Gastrocnemius medialis (tissue), 4 donors: ENCODE results near the gene LRTM1. TPM values are rescaled to one million over a fixed set of nuclear protein-coding genes. Genes with fewer than 3 reads are reported as not detected.

Source experiments
- ATAC-seq, 2 donors: fragments of 150-250 bp; one replicate each; pipeline ENCODE4 v1.9.1; 2016
- DNase-seq, 2 donors: peaks; one replicate each; pipeline ENCODE4 v3.0.0-alpha.2; 2019
- H3K27ac ChIP-seq, 4 donors: fragments of 200-600 bp; sonication (generic); 1 replicate in 1 of 4; 2 replicates in 3 of 4; pipeline ENCODE4 v1.5.1; 2016 to 2018; ENCODE audit warnings: mild to moderate bottlenecking in 2 of 4, moderate library complexity in 1 of 4
- H3K27me3 ChIP-seq, 3 donors: fragments of 200-600 bp; sonication (generic) in 2 of 3; 1 replicate in 1 of 3; 2 replicates in 2 of 3; pipeline versions ENCODE4 v1.5.1 to v1.6.0; 2016 to 2019; ENCODE audit warnings: mild to moderate bottlenecking in 1 of 3, moderate library complexity in 1 of 3
- H3K36me3 ChIP-seq, 2 donors: fragments of 200-600 bp; sonication (generic) in 1 of 2; one replicate each; pipeline ENCODE4 v1.5.1; 2017 to 2018
- H3K4me1 ChIP-seq, 2 donors: fragments of 200-600 bp; sonication (generic) in 1 of 2; one replicate each; pipeline ENCODE4 v1.5.1; 2016 to 2017; ENCODE audit warnings: mild to moderate bottlenecking in 2 of 2
- H3K4me3 ChIP-seq, 4 donors: fragments of 200-600 bp; sonication (generic) in 3 of 4; 1 replicate in 1 of 4; 2 replicates in 3 of 4; pipeline ENCODE4 v1.5.1; 2016 to 2019; ENCODE audit warnings: mild to moderate bottlenecking in 2 of 4
- H3K9me3 ChIP-seq, 3 donors: fragments of 200-600 bp; sonication (generic) in 2 of 3; 1 replicate in 1 of 3; 2 replicates in 2 of 3; pipeline ENCODE4 v1.5.1; 2016 to 2019
- CTCF ChIP-seq, 5 experiments: fragments of 450-650 bp in 3 of 5; fragments of 200-600 bp in 2 of 5; sonication (generic) in 2 of 5; IDR thresholded peaks in 4 of 5; conservative IDR thresholded peaks in 1 of 5; 1 replicate in 4 of 5; 2 replicates in 1 of 5; pipeline ENCODE4 v1.5.1; 2016 to 2019; ENCODE audit warnings: antibody characterized with exemption in 5 of 5, mild to moderate bottlenecking in 3 of 5, moderate library complexity in 3 of 5
- POLR2A ChIP-seq, 2 donors: fragments of 450-650 bp; IDR thresholded peaks; one replicate each; pipeline ENCODE4 v1.6.1; 2017; ENCODE audit warnings: antibody characterized with exemption in 2 of 2, mild to moderate bottlenecking in 2 of 2, moderate library complexity in 2 of 2
- in situ Hi-C, 4 donors: fragments of 200-750 bp; cut with MboI; loops; one replicate each; pipeline versions ENCODE4 v1.15.0 to v1.8.0; 2017; ENCODE audit warnings: low sequenced_read_pairs in 4 of 4
- intact Hi-C: fragments of 100-400 bp; cut with DNase I; formaldehyde crosslinking; loops from one replicate; pipeline ENCODE4 v1.15.1; 2023; ENCODE audit warnings: low total_unique reads
- total RNA-seq, 4 donors: library from RNA; depleted of rRNA; stranded (reverse); fragments of >200 nt; gene quantifications; one replicate each; pipeline versions ENCODE4 v1.1.0 to v1.2.3, GENCODE V29; 2016

Gene LRTM1
- total RNA-seq, 4 donors from 2014 or later = not detected

GRCh38 chr3:54968546-54969172 is 40.8 kb upstream of the LRTM1 start:
- Histone ChIP-seq H3K4me1 (no peaks in the 10 kb centered on the region), H3K9me3 (no peaks in the 10 kb centered on the region), H3K4me3 (no peak overlapping the region), H3K27ac (no peak overlapping the region), H3K27me3 (no peaks in the 10 kb centered on the region), H3K36me3 (no peaks in the 10 kb centered on the region)
- ATAC-seq = no peak
- TF ChIP-seq POLR2A (IDR thresholded peaks at IDR 0.05) = no peak
- no peak for TF ChIP-seq CTCF (IDR thresholded peaks at IDR 0.05 in 4 of 5, conservative IDR thresholded peaks at IDR 0.05 in 1 of 5)
- intact Hi-C loops (no loop called here), in situ Hi-C loops (loop anchor here in 1 of 4 donors (25.0 kb wide), 1 partner anchor 106 kb away; no protein-coding TSS in a partner anchor)
- DNase-seq = no peak

- DNase-seq (no peak), ATAC-seq (no peak)
- Histone ChIP-seq H3K4me1 (no peaks in the 10 kb centered on the region), H3K27me3 (no peaks in the 10 kb centered on the region), H3K36me3 (no peaks in the 10 kb centered on the region), H3K9me3 (no peaks in the 10 kb centered on the region), H3K27ac (no peak overlapping the region), H3K4me3 (no peak overlapping the region)
- intact Hi-C loops = no loop called here
- TF ChIP-seq POLR2A (IDR thresholded peaks at IDR 0.05) = no peak
- no peak for TF ChIP-seq CTCF (IDR thresholded peaks at IDR 0.05 in 4 of 5, conservative IDR thresholded peaks at IDR 0.05 in 1 of 5)
- in situ Hi-C loops = loop anchor here in 1 of 4 donors (25.0 kb wide), 1 partner anchor 105 kb away; no protein-coding TSS in a partner anchor
These were observed 39.9 kb upstream of the LRTM1 start for GRCh38 chr3:54967731-54968161.

- ATAC-seq (no peak), DNase-seq (no peak)
- H3K36me3 ChIP-seq = no peaks in the 10 kb centered on the region
- no peak overlapping the region for H3K27ac ChIP-seq
- H3K4me3 ChIP-seq = no peak overlapping the region
- intact Hi-C loops (no loop called here), in situ Hi-C loops (loop anchor here in 1 of 4 donors (25.0 kb wide), 1 partner anchor 105 kb away; no protein-coding TSS in a partner anchor)
- H3K4me1 ChIP-seq = no peaks in the 10 kb centered on the region
- no peaks in the 10 kb centered on the region for H3K27me3 ChIP-seq
- TF ChIP-seq CTCF (IDR thresholded peaks at IDR 0.05 in 4 of 5, conservative IDR thresholded peaks at IDR 0.05 in 1 of 5) = no peak
- no peak for TF ChIP-seq POLR2A (IDR thresholded peaks at IDR 0.05)
- H3K9me3 ChIP-seq = no peaks in the 10 kb centered on the region
These were observed 39.1 kb upstream of the LRTM1 start for GRCh38 chr3:54966979-54967378.

- Histone ChIP-seq H3K4me1 (no peaks in the 10 kb centered on the region), H3K27me3 (no peaks in the 10 kb centered on the region), H3K4me3 (no peak overlapping the region), H3K36me3 (no peaks in the 10 kb centered on the region), H3K27ac (no peak overlapping the region), H3K9me3 (no peaks in the 10 kb centered on the region)
- no peak for TF ChIP-seq POLR2A (IDR thresholded peaks at IDR 0.05)
- no peak for TF ChIP-seq CTCF (IDR thresholded peaks at IDR 0.05 in 4 of 5, conservative IDR thresholded peaks at IDR 0.05 in 1 of 5)
- DNase-seq (no peak), ATAC-seq (no peak)
- in situ Hi-C loops (loop anchor here in 1 of 4 donors (25.0 kb wide), 1 partner anchor 103 kb away; no protein-coding TSS in a partner anchor), intact Hi-C loops (no loop called here)
These were observed 37.9 kb upstream of the LRTM1 start for GRCh38 chr3:54965746-54966145.
